GM12874 (cell line): ENCODE measurements around the gene LCAT.

Experiments used
- TF ChIP-seq, protein P1 (sequence below): IDR thresholded peaks from 2 replicates; pipeline ENCODE4 v1.5.1; 2011; ENCODE audit warnings: low read depth, mild to moderate bottlenecking, control low read depth, low read length, moderate library complexity; ENCODE audit not compliant: insufficient read depth

The LCAT gene

DNA sequence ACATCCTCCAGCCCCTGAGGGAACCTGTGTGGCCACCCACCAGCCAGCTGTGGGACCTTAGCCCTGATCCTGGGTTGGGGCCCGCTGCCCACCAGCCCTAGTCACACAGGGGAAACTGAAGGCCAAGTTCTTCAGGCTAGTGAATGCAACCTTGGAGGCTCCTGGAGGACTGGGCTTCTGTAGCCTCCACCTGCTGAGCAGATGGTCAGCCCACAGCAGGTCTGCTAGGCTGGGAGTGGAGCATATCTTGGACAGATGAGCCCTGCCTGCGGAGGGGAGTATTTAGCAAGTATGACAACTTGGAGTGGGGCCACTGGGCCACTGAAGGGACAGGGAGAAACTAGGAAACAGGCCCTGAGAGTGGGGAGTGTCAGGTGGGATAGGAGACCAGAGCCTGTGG lies 32.3 kb upstream of the LCAT start:
- TF ChIP-seq, protein P1, sequence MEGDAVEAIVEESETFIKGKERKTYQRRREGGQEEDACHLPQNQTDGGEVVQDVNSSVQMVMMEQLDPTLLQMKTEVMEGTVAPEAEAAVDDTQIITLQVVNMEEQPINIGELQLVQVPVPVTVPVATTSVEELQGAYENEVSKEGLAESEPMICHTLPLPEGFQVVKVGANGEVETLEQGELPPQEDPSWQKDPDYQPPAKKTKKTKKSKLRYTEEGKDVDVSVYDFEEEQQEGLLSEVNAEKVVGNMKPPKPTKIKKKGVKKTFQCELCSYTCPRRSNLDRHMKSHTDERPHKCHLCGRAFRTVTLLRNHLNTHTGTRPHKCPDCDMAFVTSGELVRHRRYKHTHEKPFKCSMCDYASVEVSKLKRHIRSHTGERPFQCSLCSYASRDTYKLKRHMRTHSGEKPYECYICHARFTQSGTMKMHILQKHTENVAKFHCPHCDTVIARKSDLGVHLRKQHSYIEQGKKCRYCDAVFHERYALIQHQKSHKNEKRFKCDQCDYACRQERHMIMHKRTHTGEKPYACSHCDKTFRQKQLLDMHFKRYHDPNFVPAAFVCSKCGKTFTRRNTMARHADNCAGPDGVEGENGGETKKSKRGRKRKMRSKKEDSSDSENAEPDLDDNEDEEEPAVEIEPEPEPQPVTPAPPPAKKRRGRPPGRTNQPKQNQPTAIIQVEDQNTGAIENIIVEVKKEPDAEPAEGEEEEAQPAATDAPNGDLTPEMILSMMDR, result no peak

DNA sequence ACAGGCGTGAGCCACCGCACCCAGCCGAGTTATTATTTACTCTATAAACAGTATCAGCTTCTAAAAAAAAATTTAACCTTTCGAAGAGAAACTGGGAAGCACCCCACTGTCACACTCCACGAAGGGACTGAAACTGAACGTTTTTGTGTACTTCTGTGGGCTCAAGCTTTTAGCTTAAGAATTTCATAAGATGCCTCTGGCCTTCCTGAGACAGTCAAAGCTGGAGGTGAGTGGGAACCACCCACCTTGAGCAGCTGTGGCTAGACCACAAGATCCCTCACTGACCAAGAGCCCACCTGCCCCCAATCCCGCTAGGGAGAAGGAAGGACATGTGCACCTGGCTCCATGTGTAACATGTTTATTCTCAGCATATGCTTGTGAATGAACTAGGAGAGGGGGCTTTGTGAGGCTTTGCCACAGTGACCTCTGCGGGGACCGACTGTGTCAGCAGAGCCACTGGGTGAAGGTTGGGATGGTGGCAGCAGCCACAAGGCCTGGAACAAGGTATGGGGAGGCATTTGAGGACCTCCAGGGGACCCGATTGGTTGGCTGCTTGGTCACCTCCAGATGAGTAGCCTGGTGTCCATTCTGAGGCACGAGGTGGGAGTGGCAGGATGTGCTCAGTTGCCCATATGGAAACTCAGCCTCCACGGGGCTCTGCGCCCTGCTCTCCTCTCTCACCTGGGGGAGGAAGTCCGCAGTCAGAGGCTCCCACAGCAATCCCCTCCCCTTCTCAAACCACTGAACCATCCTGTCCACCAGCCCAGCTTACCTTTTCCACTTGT lies 31.6 kb upstream of the LCAT start:
- TF ChIP-seq, protein P1, result no peak

DNA sequence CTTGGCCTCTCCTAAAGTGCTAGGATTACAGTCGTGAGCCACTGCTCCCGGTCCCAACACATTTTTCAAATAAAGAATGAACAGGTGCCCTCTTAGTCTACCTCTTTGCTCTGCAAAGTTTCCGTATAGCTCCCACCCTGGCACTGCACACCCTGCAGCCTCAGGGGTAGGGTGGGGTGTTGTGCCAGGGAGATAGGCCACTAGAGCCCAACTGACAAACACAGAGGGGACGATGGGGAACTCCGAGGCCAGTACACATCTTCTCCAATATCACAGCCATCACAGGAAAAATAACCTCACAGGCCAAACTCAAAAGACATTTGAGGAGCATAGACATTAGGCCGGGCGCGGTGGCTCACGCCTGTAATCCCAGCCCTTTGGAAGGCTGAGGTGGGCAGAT lies 27.2 kb upstream of the LCAT start:
- TF ChIP-seq, protein P1, result no peak

DNA sequence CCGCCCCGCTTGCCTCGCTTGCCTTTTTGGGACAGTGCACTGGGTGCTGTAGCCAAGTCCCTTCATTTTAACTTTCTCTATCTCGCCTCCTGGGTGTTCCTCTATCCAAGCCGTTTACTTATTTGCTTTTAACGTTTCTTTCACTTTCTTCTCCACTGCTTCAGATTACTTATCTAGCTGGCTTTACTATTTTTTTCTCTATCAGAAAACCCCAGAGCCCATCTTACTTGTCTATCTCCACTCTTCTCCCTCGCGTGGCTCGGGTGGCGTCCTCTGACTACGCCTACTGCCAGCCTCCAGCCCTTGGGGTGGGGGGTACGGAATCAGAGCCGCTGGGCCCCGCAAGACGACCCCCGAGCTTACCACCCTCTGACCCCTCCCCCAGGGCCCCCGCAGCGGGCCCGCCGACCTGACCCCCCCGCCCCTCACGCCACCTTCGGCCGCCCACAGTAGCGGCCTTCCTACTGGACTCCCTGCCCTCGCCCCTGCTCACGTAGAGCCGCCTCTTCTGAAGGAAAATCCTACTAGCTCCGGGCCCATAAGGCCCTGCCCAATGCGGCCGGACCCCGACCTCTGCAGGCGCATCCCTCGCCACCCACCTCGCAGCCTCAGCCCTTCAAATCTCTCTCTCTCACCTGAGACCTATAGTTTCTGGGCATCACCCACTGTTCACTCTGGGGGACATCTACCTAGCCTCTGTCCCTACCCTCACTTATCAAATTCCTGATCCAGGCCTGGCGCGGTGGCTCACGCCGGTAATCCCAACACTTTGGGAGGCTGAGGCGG lies 25.5 kb upstream of the LCAT start:
- TF ChIP-seq, protein P1, result no peak

DNA sequence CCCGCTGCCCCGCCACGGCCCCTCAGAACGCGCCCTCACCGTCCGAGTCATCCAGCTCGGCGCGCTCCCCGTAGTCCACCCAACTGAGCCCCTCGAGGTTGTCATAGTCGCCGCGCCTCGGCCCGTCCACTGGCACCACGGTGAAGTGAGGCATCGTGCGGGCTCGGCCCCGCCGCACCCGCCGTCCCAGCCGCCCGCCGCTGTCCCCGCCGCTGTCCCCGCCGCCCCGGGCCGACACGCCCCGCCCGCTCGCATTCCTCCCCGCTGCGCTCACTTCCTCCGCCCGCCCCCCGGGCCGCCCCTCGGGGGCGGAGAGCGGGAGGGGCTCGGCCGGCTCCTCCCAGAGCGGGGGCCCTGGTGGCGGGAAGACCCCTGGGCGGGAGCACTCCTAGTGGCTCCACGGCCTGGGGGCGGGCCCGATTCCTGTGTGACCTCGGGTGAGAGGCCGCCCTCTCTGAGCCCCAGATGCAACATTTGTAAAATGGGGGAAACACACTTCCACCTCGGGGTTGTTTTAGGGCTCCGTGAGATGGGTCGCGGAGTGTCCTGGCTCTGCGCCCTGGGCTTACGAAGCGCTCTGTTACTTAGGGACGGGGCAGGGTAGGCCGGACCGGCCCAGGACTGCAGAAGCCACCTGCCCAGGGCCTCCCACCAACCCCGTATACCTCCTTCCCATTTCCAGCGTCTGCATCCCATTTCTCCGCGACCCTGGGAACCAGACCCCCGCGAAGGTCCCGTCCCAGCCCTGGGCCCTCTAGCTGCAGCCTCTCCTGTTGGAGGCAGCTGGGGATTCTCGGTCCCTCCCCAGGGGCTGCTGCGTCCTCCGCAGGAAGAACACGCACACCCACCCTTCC lies 24.7 kb upstream of the LCAT start, which contains the start of gene SLC12A4:
TSS of gene SLC12A4 (minus strand) at position 238 of the 854 bp plus-strand sequence. CDS start at position 154, 84 bp downstream.
- TF ChIP-seq, protein P1, result no peak

DNA sequence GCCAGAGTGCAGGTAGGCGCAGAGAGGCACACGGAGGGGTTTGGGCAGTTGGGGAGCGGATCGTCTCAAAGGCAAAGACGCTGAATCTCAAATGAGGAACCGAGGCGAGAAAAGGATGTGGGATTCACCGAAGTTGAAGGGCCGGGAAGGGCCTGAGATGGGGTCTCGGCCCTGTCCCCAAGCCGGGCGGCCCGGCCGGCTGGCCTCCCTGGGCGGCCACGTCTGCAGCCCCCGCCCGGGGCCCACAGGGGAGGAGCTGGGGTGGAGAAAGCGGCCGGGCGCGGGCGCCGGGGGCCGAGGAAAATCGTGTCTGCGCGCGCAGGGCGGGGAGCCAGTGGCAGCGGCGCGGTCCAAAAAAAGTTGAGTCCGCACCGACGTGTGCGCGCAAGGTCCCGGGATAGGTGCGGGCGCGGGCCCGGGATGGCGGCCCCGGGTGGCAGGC lies 24.1 kb upstream of the LCAT start:
- TF ChIP-seq, protein P1, result no peak
